ENCODE measurements around the gene NSMCE1.

GRCh38 chr16:27287887-27288286, 19.3 kb upstream of the NSMCE1 start:
- TF ChIP-seq CTCF (conservative IDR thresholded peaks at IDR 0.05 in 1 of 2, IDR thresholded peaks at IDR 0.05 in 1 of 2; ENCODE audit: low read depth in 1 of 2, low read length in 2 of 2) (no peak), EZH2 (IDR thresholded peaks at IDR 0.05; ENCODE audit: low read length, missing control alignments) (no peak)

Data from fibroblast of lung (primary cell).